Measurements from ENCODE around the gene SNRNP40. TPM values are rescaled to one million over a fixed set of nuclear protein-coding genes. Genes with fewer than 3 reads are reported as not detected.

Gene SNRNP40
- total RNA-seq, 1 donor from 2014 or later = 118 TPM

DNA sequence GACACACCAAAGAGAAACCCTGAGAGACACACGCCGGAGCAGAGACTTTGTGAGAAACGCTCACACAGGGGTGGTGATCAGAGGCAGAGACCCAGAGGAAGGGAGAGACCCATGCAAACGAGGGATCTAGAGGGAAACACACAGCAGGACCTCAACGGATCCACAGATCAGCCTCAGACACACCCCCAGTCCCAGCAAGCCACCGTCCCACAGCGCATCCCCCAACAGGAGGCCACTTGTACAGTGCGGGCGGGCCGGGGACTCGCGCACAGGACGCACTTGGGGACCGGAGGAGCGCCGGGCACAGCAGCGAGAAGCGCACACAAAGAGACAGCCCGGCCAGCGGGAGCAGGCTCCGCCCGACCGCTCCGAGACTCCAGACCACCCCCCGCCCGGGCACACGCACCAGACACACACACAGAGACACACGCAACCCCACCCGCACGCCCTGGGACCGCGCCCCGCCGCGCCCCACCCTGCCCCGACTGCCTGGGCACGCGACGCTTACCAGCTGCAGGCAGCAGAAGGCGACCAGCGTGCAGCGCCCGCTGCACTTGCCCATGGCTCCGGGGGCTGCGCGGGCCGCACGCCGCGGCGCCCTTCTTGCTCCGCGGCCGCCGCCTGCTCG, 57.5 kb downstream of the SNRNP40 start:
- Mint-ChIP-seq H3K9me3 (no peaks in the 10 kb centered on the region), H3K36me3 (ENCODE audit: low read depth) (peaks cover 2% of the 10 kb centered on the region), H3K27ac (no peak overlapping the region), H3K4me3 (peak overlapping the region; percentile 70), H3K4me1 (ENCODE audit: low read depth) (peaks cover 6% of the 10 kb centered on the region), H3K27me3 (ENCODE audit: insufficient read depth) (peaks cover 46% of the 10 kb centered on the region)
- intact Hi-C loops (cut with micrococcal nuclease) = no loop called here
- no peak for DNase-seq (ENCODE audit: low spot score)

DNA sequence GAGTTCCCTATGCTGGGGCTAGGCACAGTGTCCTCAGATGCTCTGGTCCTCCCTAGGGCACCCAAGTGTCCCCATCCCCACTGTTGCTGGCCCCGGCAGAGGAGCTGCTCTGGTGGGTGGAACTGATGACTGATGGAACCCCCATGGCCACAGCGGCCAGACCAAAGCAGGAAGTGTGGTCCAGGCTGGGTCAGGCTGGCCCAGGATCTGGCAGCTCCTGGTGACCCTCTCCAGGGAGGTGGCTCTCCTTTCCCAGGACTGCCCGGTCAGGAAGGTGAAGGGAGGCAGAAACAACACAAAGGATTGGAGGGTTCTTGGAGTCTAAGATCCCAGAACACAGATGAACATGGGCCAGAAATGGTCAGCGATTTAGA, 58.0 kb downstream of the SNRNP40 start:
- Mint-ChIP-seq H3K4me1 (ENCODE audit: low read depth) (peaks cover 6% of the 10 kb centered on the region), H3K27ac (no peak overlapping the region), H3K9me3 (no peaks in the 10 kb centered on the region), H3K4me3 (peak overlapping the region; percentile 70), H3K36me3 (ENCODE audit: low read depth) (peaks cover 2% of the 10 kb centered on the region), H3K27me3 (ENCODE audit: insufficient read depth) (peaks cover 46% of the 10 kb centered on the region)
- DNase-seq (ENCODE audit: low spot score) = no peak
- intact Hi-C loops (cut with micrococcal nuclease) = no loop called here

DNA sequence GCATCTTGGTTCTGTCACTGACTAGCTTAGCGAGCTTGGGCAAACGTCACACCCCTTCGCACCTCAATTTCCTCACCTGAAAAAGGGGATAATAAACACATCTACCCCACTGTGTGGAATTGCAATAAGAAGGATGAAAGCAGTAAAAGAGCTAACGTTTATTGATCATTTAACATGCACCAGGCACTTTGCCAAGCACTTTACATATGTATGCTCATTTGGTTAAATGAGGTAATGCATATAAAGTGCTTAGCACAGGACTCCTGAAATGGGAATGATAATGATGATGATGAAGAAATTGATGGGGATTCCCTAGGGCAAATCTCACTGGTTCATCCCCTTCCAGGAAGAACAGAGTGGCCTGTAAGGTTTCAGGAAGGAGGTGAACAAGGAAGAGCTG, 61.7 kb downstream of the SNRNP40 start:
- H3K27ac Mint-ChIP-seq = no peak overlapping the region
- no peaks in the 10 kb centered on the region for H3K9me3 Mint-ChIP-seq
- H3K4me3 Mint-ChIP-seq = no peak overlapping the region
- DNase-seq (ENCODE audit: low spot score) = no peak
- peaks cover 6% of the 10 kb centered on the region for H3K4me1 Mint-ChIP-seq (ENCODE audit: low read depth)
- intact Hi-C loops (cut with micrococcal nuclease) = no loop called here
- peaks cover 2% of the 10 kb centered on the region for H3K36me3 Mint-ChIP-seq (ENCODE audit: low read depth)
- H3K27me3 Mint-ChIP-seq (ENCODE audit: insufficient read depth) = peaks cover 35% of the 10 kb centered on the region

DNA sequence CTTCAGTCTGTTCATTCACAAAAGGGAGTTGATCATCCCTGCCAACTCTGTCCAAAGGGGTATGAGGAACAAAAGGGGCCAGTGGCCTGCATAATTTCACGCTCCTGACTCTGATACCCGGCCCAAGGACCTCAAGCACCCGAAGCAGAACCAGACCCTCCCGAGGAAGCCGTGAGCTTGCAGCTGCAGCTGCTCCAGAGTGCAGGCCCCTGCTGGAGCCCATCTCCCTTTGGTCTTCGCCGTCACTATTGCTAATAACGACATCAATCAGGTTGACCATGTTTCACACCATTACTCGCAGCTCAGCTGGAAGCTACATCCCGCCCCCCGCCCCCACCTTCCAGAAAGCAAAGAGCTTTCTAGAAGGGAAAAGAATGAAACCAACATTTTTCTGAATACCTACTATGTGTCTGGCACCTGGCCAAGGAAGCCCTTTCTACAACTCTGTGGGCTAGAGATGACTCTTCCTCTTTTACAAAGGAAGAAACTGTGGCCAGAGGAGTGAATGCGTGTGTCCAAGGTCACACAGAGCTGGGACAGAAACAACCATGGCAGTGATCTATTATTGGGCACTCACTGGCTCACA, 62.4 kb downstream of the SNRNP40 start:
- Mint-ChIP-seq H3K9me3 (no peaks in the 10 kb centered on the region), H3K36me3 (ENCODE audit: low read depth) (peaks cover 2% of the 10 kb centered on the region), H3K4me3 (no peak overlapping the region), H3K27ac (no peak overlapping the region), H3K4me1 (ENCODE audit: low read depth) (peaks cover 6% of the 10 kb centered on the region), H3K27me3 (ENCODE audit: insufficient read depth) (peaks cover 35% of the 10 kb centered on the region)
- DNase-seq (ENCODE audit: low spot score) = no peak
- intact Hi-C loops (cut with micrococcal nuclease) = no loop called here

DNA sequence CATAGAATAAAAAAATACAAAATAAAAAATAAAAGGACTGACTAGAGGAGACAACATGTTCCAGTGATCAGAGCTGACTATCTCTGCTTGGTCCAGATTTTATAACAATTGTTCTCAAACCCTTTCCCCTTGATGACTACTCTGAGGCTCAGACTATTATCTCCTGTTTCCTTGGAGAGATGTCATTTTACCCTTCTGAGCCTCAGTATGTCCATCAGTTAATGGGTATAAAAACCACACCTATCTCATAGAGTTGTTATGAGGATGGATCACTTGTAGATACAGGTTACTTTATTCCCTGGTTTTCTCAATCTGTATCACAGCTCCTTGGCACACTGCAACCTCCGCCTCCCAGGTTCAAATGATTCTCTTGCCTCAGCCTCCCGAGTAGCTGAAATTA, 63.9 kb downstream of the SNRNP40 start:
- intact Hi-C loops (cut with micrococcal nuclease) = no loop called here

DNA sequence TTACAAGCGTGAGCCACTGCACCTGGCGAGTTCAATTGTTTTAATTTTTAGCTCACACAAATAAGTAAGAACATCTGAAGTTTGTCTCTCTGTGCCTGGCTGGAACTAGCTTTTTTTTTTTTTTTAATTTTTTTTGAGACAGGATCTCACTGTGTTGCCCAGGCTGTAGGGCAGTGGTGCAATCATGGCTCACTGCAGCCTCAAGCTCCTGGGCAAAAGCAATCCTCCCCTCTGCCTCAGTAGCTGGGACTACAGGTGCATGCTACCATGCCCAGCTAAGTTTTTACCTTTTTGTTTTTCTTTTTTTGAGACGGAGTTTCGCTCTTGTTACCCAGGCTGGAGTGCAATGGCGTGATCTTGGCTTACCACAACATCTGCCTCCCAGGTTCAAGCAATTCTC, 64.8 kb downstream of the SNRNP40 start:
- no peaks in the 10 kb centered on the region for H3K4me1 Mint-ChIP-seq (ENCODE audit: low read depth)
- peaks cover 16% of the 10 kb centered on the region for H3K27me3 Mint-ChIP-seq (ENCODE audit: insufficient read depth)
- H3K27ac Mint-ChIP-seq = no peak overlapping the region
- H3K36me3 Mint-ChIP-seq (ENCODE audit: low read depth) = no peaks in the 10 kb centered on the region
- no peaks in the 10 kb centered on the region for H3K9me3 Mint-ChIP-seq
- intact Hi-C loops (cut with micrococcal nuclease) = no loop called here
- no peak overlapping the region for H3K4me3 Mint-ChIP-seq
- DNase-seq (ENCODE audit: low spot score) = no peak

More for the DNA sequence above, 63.9 kb downstream of the SNRNP40 start:
- no peak for DNase-seq (ENCODE audit: low spot score)
- Mint-ChIP-seq H3K36me3 (ENCODE audit: low read depth) (no peaks in the 10 kb centered on the region), H3K27ac (no peak overlapping the region), H3K4me1 (ENCODE audit: low read depth) (no peaks in the 10 kb centered on the region), H3K9me3 (no peaks in the 10 kb centered on the region), H3K27me3 (ENCODE audit: insufficient read depth) (peaks cover 20% of the 10 kb centered on the region), H3K4me3 (no peak overlapping the region)

DNA sequence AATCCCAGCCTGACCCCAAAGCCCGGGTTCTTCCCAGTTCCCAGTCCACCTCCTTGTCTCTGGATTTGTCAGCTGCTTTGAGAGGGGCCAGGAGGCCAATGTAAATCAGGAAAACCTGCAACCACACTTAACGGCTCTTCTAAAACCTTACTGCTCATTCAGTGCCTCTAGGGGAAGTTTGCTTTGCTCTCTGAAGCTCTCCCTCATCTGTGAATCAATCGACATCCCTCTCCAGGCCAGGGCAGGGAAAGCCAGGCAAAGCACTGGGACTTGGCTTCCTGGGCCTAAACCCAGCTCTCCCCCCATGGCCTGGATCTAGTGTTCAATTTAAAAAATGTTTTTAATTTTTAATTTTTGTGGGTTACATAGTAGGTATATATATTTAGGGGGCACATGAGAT, 66.2 kb downstream of the SNRNP40 start:
- Mint-ChIP-seq H3K4me1 (ENCODE audit: low read depth) (no peaks in the 10 kb centered on the region), H3K36me3 (ENCODE audit: low read depth) (no peaks in the 10 kb centered on the region), H3K4me3 (no peak overlapping the region), H3K9me3 (no peaks in the 10 kb centered on the region), H3K27ac (no peak overlapping the region), H3K27me3 (ENCODE audit: insufficient read depth) (peaks cover 6% of the 10 kb centered on the region)
- DNase-seq (ENCODE audit: low spot score) = no peak
- intact Hi-C loops (cut with micrococcal nuclease) = no loop called here

DNA sequence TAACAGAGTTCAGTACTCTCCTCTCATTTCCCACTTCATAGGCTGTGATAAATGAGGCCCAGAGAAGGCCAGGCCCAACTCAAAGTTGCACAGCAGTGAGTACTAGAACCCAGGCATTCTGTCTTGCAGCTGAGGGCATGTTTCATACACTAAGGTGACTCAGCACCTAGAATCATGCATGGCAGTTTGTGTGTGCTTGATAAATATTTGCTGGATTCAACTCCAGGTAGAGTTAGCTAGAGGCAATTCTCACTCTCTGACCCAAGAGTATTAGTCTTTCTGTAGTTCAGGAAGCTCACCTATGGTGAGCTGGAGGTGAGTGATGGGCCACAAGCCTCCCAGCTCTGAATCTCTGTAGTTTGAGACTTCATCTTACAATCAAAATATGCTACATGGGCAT, 67.6 kb downstream of the SNRNP40 start:
- Mint-ChIP-seq H3K36me3 (ENCODE audit: low read depth) (no peaks in the 10 kb centered on the region), H3K27me3 (ENCODE audit: insufficient read depth) (peaks cover 2% of the 10 kb centered on the region), H3K4me3 (no peak overlapping the region), H3K9me3 (no peaks in the 10 kb centered on the region), H3K4me1 (ENCODE audit: low read depth) (no peaks in the 10 kb centered on the region), H3K27ac (no peak overlapping the region)
- no peak for DNase-seq (ENCODE audit: low spot score)
- intact Hi-C loops (cut with micrococcal nuclease) = no loop called here

DNA sequence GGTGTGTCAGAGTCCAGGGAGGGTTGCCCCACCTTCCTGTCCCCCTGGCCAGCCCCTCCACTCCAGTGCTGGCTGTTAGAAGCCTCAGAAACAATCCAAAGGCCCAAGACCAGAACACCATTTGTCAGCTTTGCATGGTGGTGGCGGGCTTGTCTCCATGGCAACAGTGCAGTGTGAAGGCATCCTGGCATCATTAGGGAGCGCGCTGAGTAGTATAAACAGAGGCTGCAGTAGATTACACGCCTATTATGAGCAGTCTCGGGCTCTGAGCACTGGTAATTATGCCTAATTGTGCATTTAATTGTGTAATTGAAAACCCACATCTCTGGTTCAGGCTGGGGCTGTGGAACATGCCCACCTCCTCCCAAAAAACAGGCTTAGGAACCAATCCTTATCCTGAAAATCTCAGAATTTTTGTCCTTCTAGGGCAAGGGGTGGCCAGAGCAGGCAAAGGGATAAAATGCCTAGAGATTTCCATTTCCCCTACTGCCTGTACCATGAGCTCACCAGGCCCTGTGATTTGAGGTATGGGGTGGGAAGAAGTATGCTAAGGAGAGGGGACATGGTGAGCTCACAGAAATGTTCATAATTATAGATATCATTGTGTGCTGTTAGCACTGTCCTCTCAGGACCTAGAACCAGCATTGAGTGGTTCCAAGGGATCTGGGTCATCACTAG, 68.6 kb downstream of the SNRNP40 start:
- DNase-seq (ENCODE audit: low spot score) = no peak
- H3K27me3 Mint-ChIP-seq (ENCODE audit: insufficient read depth) = peaks cover 2% of the 10 kb centered on the region
- H3K4me1 Mint-ChIP-seq (ENCODE audit: low read depth) = no peaks in the 10 kb centered on the region
- no peak overlapping the region for H3K27ac Mint-ChIP-seq
- H3K9me3 Mint-ChIP-seq = no peaks in the 10 kb centered on the region
- no peaks in the 10 kb centered on the region for H3K36me3 Mint-ChIP-seq (ENCODE audit: low read depth)
- no peak overlapping the region for H3K4me3 Mint-ChIP-seq
- intact Hi-C loops (cut with micrococcal nuclease) = no loop called here

DNA sequence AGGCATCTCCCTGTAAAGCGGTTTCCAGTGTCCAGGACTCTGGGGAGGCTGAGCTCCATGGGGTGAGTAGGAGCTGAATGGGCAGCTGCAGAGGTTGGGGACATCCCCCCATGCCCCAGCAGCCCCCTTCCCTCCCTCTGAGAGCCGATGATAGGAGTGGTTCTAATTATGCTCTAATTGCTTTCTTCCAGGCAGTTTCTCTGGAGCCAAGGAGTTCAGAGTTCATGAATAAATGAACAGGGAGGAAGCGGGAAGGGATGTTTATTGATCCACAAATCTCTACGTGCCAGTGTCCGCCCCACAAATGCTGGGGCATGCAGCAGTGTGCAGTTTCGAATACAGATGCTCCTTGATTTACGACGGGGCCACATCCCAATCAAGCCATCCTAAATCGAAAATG, 72.5 kb downstream of the SNRNP40 start:
- intact Hi-C loops (cut with micrococcal nuclease) = no loop called here
- Mint-ChIP-seq H3K27me3 (ENCODE audit: insufficient read depth) (no peaks in the 10 kb centered on the region), H3K4me3 (no peak overlapping the region), H3K36me3 (ENCODE audit: low read depth) (no peaks in the 10 kb centered on the region), H3K4me1 (ENCODE audit: low read depth) (no peaks in the 10 kb centered on the region), H3K27ac (no peak overlapping the region), H3K9me3 (no peaks in the 10 kb centered on the region)
- DNase-seq (ENCODE audit: low spot score) = no peak

DNA sequence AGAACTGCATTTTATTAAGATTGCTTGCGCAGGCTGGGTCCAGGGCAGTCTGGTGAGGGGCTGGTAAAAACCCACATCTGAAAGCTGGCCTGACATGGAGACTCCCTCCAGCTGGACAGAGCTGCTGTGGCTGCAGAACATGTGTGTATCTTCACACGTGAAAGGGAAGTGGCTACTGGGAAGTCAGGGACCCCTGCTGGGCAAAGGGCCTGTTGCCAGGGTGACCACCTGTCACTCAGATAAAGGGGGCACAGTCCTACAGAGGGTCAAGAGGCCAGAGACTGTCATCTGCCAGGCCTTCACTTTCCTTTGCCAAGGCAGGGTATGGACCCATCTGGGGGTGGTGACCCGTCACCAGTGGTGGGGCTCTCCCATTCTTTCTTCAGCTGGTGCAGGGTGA, 74.4 kb downstream of the SNRNP40 start:
- Mint-ChIP-seq H3K4me3 (no peak overlapping the region), H3K27me3 (ENCODE audit: insufficient read depth) (no peaks in the 10 kb centered on the region), H3K36me3 (ENCODE audit: low read depth) (no peaks in the 10 kb centered on the region), H3K27ac (no peak overlapping the region), H3K9me3 (no peaks in the 10 kb centered on the region), H3K4me1 (ENCODE audit: low read depth) (no peaks in the 10 kb centered on the region)
- no peak for DNase-seq (ENCODE audit: low spot score)
- intact Hi-C loops (cut with micrococcal nuclease) = no loop called here

DNA sequence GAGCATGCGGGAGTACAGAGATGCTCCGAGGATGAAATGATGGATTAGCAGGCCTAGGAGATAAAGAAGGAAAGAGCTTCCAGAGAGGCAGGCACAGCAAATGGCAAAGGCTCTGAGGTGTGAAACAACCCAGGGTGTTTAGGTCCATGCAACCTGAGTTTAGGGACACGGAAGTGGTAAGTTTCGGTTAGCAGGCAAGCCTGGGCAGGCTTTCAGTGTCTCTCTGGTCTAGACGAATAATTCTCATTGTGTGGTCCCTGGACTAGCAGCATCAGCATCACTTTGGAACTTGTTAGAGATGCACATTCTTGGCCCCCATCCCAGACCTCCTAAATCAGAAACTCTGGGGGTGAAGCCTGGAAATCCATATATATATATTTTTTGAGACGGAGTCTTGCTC, 75.5 kb downstream of the SNRNP40 start:
- no peaks in the 10 kb centered on the region for H3K36me3 Mint-ChIP-seq (ENCODE audit: low read depth)
- H3K27ac Mint-ChIP-seq = no peak overlapping the region
- H3K4me1 Mint-ChIP-seq (ENCODE audit: low read depth) = no peaks in the 10 kb centered on the region
- no peak for DNase-seq (ENCODE audit: low spot score)
- no peak overlapping the region for H3K4me3 Mint-ChIP-seq
- H3K9me3 Mint-ChIP-seq = no peaks in the 10 kb centered on the region
- H3K27me3 Mint-ChIP-seq (ENCODE audit: insufficient read depth) = peaks cover 1% of the 10 kb centered on the region
- intact Hi-C loops (cut with micrococcal nuclease) = no loop called here

DNA sequence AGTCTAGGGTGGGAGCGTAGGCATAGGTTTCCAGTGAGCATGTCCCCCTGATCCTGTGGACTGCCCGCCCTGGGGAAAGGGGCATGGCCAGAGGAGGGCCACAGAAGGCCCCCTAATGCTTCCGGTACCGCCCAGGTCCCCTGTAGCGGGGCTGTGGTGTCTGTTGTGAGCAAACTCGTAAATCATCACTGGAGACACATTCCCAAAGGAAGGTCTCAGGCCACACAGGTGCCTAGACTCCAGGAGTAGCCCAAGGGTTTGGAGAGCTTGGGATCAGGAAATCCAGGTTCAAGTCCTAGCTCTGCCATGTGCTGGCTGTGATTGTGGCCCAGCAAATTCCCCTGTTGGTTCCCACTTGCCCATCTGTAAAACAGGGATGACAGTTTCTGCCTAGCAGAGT, 77.1 kb downstream of the SNRNP40 start:
- H3K4me3 Mint-ChIP-seq = no peak overlapping the region
- H3K4me1 Mint-ChIP-seq (ENCODE audit: low read depth) = no peaks in the 10 kb centered on the region
- DNase-seq (ENCODE audit: low spot score) = no peak
- no peaks in the 10 kb centered on the region for H3K9me3 Mint-ChIP-seq
- intact Hi-C loops (cut with micrococcal nuclease) = no loop called here
- no peaks in the 10 kb centered on the region for H3K36me3 Mint-ChIP-seq (ENCODE audit: low read depth)
- H3K27ac Mint-ChIP-seq = no peak overlapping the region
- H3K27me3 Mint-ChIP-seq (ENCODE audit: insufficient read depth) = peaks cover 2% of the 10 kb centered on the region
